H4 (cell line): ENCODE data around the gene C5AR1. TPM values are rescaled to one million over a fixed set of nuclear protein-coding genes. Genes with fewer than 3 reads are reported as not detected.
A peak's percentile ranks its signal among the peaks of the same experiment; 100 is the strongest.
"Not testable (repeated sequence)": the region's sequence is repeated elsewhere in the genome, so short reads cannot be mapped to it uniquely, and the experiment has no call there.

Experiments used
- DNase-seq: peaks from one replicate; pipeline ENCODE4 v3.0.0-alpha.2; 2015; ENCODE audit warnings: low spot score
- total RNA-seq: library from RNA; depleted of rRNA; stranded (reverse); fragments of >200 nt; shearing (Covaris generic); gene quantifications from 2 replicates; pipeline ENCODE4 v1.2.3, GENCODE V29; 2014

The C5AR1 gene
- total RNA-seq, 1 experiment from 2014 or later: 0.04 TPM

GRCh38 chr19:47331931-47332547 is 22.4 kb downstream of the C5AR1 start, which contains the start of gene C5AR2:
C5AR2 (plus strand) TSS chr19:47332175; CDS start chr19:47340800, 8,625 bp downstream.
- DNase-seq: no peak

DNA sequence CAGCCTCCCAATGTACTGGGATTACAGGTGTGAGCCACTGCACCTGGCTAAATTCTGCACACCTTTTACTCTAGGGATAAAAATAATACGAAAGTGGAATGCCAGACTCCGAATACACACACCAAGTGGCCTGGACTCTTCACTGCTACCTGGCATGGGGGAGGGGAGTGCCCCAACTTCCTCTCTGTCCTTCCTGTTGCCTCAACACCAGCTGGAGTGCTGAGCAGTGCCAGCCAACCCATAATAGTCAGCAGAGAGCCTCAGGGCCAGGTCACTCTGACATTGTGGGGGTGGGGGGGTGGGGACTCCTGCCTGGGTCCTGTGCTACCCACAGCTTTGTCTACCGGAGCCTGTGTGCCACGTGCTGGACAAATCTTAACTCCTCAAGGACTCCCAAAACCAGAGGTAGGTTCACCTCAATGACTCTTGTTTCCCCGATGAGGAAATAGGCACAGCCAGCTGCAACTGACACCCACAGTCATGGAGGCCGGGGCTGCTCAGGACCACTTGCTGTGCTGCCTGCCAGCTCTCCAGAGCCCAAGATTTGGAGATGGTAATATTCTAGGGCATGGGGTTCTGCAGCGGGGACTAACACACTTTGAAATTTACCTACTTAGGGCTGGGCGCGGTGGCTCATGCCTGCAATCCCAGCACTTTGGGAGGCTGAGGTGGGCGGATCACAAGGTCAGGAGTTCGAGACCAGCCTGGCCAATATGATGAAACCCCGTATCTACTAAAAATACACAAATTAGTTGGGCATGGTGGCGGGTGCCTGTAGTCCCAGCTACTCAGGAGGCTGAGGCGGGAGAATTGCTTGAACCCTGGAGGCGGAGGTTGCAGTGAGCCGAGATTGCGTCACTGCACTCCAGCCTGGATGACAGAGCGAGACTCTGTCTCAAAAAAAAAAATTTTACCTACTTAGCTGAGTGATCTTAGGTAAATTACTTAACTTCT is 27.4 kb downstream of the C5AR1 start:
- DNase-seq: not testable (repeated sequence)

DNA sequence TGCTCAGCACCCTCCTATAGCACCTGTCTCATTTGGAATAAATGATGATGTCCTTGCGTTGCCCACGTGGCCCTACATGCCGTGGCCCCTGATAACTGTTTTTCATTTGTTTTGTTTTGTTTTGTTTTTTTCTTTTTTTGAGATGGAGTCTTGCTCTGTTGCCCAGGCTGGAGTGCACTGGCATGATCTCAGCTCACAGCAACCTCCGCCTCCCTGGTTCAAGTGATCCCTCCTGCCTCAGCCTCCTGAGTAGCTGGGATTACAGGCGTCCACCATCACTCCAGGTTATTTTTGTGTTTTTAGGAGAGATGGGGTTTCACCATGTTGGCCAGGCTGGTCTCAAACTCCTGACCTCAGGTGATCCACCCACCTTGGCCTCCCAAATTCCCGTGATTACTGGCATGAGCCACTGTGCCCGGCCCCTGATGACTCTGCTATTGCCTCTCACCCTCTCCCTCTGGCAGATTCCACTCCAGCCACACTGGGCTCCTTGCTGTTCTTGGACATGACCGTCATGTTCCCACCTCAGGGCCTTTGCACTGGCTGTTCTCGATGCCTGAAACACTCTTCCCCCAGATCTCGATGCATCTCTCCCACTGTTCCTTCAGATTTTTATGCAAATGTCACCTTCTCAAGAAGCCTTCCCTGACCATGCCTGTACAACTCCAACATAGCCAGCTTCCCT is 29.7 kb downstream of the C5AR1 start:
- no peak for DNase-seq

DNA sequence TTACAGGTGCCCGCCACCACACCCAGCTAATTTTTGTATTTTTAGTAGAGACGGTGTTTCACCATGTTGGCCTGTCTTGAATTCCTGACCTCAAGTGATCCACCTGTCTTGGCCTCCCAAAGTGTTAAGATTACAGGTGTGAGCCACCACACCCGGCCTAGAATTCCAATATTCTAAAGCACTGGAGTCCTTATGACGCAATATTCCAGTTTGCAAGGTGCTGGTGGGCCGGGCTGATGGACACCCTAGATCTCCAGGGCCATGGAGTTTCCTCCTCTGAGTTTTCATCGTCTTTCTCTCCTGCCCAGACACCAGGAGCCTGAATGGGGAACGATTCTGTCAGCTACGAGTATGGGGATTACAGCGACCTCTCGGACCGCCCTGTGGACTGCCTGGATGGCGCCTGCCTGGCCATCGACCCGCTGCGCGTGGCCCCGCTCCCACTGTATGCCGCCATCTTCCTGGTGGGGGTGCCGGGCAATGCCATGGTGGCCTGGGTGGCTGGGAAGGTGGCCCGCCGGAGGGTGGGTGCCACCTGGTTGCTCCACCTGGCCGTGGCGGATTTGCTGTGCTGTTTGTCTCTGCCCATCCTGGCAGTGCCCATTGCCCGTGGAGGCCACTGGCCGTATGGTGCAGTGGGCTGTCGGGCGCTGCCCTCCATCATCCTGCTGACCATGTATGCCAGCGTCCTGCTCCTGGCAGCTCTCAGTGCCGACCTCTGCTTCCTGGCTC is 31.0 kb downstream of the C5AR1 start:
- no peak for DNase-seq

- DNase-seq: no peak
These were observed 32.1 kb downstream of the C5AR1 start for GRCh38 chr19:47341734-47342133.

GRCh38 chr19:47343194-47343802 is 33.6 kb downstream of the C5AR1 start:
- DNase-seq: no peak

GRCh38 chr19:47344425-47344824 is 34.8 kb downstream of the C5AR1 start:
- DNase-seq: no peak

DNA sequence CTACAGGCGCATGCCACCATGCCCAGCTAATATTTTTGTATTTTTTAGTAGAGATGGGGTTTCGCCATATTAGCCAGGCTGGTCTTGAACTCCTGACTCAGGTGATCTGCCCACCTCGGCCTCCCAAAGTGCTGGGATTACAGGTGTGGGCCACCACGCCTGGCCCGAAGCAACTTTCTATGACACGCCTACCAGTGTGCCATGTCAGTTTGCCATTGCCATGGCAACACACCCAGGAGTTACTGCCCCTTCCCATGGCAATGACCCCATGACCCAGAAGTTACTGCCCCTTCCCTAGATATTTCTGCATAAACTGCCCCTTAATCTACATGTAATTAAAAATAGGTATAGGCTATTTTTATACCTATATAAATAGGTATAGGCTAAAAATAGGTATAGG is 36.4 kb downstream of the C5AR1 start:
- not testable (repeated sequence) for DNase-seq

DNA sequence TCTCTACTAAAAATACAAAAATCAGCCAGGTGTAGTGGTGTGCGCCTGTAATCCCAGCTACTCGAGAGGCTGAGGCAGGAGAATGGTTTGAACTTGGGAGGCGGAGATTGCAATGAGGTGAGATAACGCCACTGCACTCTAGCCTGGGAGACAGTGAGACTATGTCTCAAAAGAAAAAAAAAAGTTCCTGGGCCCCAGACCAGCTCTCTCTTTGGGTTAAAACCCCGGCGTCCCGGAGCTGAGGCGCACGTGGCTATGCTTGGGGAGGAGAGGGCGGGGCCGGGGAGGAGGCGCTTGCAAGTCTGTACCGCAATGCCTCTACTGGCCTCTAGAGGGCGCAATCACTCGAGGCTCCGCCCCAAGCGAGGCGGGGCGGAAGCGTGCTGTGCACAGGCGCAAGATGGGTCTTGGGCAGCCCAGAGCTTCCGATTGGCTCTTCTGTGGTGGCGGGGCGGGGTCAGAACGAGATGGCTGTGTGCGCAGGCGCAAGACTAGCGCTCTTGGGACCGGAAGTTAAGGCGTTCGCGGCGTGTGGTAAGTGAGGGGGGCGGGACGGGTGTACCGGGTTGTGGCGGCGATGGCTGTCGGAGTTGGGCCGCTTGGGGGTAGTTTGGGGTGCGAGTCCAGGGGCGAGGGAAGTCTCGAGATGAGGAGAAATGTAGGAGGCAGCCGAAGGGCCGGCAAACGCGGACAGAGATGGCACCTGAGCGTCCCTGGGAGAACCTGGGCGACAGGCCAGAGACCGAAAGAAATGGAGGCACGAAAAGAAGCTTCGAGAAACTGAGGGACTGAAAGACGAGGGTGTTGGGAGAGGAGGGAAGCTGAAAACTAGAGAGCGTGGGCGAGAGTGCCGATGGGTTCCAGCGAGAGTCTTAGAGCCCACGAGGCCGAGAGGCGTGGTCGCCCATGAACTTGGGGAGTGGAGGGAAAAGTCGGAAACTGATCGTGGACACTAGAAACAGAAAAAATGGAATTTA is 39.4 kb downstream of the C5AR1 start, which contains the start of gene DHX34:
TSS of gene DHX34 (plus strand) at position 497 of the 977 bp plus-strand sequence. CDS start 3,716 bp downstream, outside the sequence.
- peak; percentile 99 for DNase-seq

DNA sequence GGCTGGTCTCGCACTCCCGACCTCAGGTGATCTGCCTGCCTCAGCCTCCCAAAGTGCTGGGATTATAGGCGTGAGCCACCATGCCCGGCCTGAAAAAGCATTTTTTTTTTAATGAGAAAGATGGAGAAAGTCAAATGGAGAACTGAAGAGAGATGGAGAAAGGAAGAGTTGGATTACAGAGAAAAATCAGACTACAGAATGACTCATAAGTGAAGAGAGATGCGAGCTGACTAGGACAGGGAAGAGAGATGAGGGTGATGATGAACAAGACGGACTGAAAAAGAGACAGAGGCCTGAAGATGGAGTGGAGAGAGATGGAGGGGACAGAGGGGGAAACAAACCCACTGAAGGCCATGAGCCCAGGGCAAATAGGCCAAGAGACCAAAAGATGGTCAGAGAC is 41.0 kb downstream of the C5AR1 start:
- DNase-seq: no peak

DNA sequence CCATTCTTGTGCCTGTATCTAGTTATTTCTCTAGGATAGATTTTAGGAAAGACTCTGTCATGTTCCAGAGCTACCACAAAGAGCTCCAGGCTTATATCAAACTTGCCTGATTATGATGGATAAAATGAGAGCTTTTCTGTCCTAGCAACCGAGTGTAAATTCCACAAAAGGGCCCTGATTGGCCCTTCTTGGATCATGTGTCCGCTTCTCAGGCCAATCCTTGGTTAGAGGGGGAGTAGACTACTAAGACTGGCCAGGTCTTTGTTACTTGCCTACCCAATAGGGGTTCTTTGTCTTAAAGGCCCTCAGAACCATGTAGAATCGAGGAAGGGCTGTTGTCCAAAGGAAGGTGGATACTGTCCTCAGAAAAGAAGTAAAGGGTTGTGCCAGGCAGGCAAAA is 41.9 kb downstream of the C5AR1 start:
- DNase-seq: no peak

- DNase-seq: no peak
These were observed 42.4 kb downstream of the C5AR1 start for GRCh38 chr19:47352095-47352494.

- DNase-seq: no peak
These were observed 43.6 kb downstream of the C5AR1 start for GRCh38 chr19:47353307-47353712.

GRCh38 chr19:47356900-47357299 is 47.2 kb downstream of the C5AR1 start:
- no peak for DNase-seq

DNA sequence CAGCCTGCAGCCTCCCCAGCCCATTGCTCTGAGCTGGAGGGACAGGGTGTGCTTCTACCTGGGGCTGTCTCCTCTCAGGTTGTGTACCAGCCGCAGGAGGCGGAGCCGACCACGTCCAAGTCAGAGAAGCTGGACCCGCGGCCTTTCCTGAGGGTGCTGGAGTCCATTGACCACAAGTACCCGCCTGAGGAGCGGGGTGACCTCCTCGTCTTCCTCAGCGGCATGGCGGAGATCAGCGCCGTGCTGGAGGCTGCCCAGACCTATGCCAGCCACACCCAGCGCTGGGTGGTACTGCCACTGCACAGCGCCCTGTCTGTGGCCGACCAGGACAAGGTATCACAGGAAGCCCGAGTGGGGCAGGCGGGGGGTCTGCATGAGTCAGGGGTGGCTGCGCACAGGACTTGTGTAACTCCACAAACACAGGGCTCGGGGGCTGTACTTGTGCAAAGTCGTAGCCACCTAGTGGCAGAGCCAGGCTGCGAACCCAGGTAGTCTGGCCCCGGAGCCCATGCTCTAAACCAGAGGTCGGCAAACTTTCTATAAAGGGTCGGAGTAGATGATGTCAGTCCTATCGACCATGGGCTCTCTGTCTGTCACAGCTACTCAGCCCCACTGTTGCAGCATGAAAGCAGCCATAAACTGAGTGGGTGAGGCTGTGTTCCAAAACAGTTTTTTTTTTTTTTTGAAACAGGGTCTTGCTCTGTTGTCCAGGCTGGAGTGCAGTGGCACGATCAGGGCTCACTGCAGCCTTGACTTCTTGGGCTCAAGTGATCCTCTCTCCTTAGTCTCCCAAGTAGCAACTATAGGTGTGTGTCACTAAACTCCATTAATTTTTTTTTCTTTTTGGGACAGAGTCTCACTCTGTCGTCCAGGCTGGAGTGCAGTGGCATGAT is 48.4 kb downstream of the C5AR1 start:
- DNase-seq: no peak

DNA sequence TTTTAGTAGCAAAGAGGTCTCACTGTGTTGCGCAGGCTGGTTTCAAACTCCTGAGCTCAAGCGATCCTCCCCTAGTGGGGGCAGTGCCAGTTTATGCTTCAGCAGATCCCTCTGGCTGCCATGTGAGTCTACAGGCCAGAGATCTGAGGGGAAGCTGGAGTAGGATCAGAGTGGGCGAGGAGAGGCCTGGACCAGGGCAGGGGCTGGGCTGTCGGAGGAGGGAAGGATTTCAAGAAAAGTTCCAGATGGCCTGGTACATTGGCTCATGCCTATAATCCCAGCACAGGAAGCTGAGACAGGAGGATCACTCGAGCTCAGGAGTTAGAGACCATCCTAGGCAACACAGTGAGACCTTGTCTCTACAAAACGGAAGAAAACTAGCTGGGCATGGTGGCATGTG is 49.3 kb downstream of the C5AR1 start:
- no peak for DNase-seq

DNA sequence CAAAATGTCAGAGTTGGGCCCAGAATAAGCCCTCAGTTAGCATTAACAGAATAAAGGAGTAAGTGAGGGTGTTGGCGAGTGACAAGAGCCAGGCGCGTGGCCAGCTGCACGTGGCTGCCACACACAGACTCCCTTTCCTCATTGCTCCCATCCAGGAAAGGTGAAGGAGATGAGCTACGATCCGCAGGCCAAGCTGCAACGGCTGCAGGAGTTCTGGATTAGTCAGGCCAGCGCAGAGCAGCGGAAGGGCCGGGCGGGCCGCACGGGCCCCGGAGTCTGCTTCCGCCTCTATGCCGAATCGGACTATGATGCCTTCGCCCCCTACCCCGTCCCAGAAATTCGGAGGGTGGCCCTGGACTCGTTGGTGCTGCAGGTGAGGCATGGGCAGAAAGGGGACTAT is 52.7 kb downstream of the C5AR1 start:
- DNase-seq: no peak

GRCh38 chr19:47363758-47364531 is 54.3 kb downstream of the C5AR1 start:
- no peak for DNase-seq
